IMR-90 (cell line): ENCODE results near the gene STMN3. TPM values are rescaled to one million over a fixed set of nuclear protein-coding genes. Genes with fewer than 3 reads are reported as not detected.

Source experiments
- ATAC-seq: fragments of 200-7000 bp; cut with Tn5 transposase; 2 replicates; pipeline ENCODE4 v1.9.1; 2020; ENCODE audit warnings: low read depth, mild to moderate bottlenecking, moderate library complexity
- BruUV-seq: library from RNA; stranded (reverse); fragments of 400-500 nt; replicated peaks from 2 replicates; lab custom pipeline; 2021; lab: Mats Ljungman, UMichigan
- CTCF ChIA-PET: fragments of 300-600 bp; formaldehyde crosslinking; extraction: SDS; loops from one replicate; lab custom pipeline; 2021; ENCODE audit warnings: antibody characterized with exemption; lab: Yijun Ruan, JAX
- POLR2A ChIA-PET: fragments of 300-600 bp; sonication (Branson Sonifier 250); formaldehyde crosslinking; loops from one replicate; lab custom pipeline; 2022; ENCODE audit warnings: antibody characterized with exemption; ENCODE audit not compliant: unreplicated experiment; lab: Charles Lee
- DNase-seq: peaks from one replicate; pipeline ENCODE4 v3.0.0; 2013
- H2AFZ ChIP-seq: replicated peaks from 2 replicates; pipeline ENCODE3; 2013; ENCODE audit warnings: low read length, mild to moderate bottlenecking; ENCODE audit not compliant: poor library complexity
- H2AK5ac ChIP-seq: 2 replicates; pipeline ENCODE4 v1.6.1; 2013; ENCODE audit warnings: low read depth, low read length, inconsistent platforms
- H2AK9ac ChIP-seq: replicated peaks from 2 replicates; pipeline ENCODE3; 2013; ENCODE audit warnings: mild to moderate bottlenecking, low read depth, low read length, moderate library complexity; ENCODE audit not compliant: poor library complexity
- H2BK120ac ChIP-seq: 2 replicates; pipeline ENCODE4 v1.6.1; 2013; ENCODE audit warnings: low read depth, low read length, inconsistent platforms
- H2BK15ac ChIP-seq: 3 replicates; pipeline ENCODE4 v1.6.1; 2013; ENCODE audit warnings: low read depth, low read length, inconsistent platforms
- H2BK20ac ChIP-seq: 2 replicates; pipeline ENCODE4 v1.6.1; 2013; ENCODE audit warnings: low read depth, mild to moderate bottlenecking, inconsistent platforms, low read length, moderate library complexity
- H2BK5ac ChIP-seq: 2 replicates; pipeline ENCODE4 v1.6.1; 2013; ENCODE audit warnings: mild to moderate bottlenecking, low read depth, low read length, inconsistent platforms; ENCODE audit not compliant: poor library complexity, severe bottlenecking
- H3K14ac ChIP-seq: replicated peaks from 2 replicates; pipeline ENCODE4 v1.6.1; 2013; ENCODE audit warnings: low read depth, low read length, inconsistent platforms
- H3K18ac ChIP-seq: 2 replicates; pipeline ENCODE4 v1.6.1; 2013; ENCODE audit warnings: low read depth, low read length, control low read depth
- H3K23ac ChIP-seq: 2 replicates; pipeline ENCODE4 v1.6.1; 2013; ENCODE audit warnings: low read depth, low read length, inconsistent platforms
- H3K27ac ChIP-seq: 2 replicates; pipeline ENCODE4 v1.5.1; 2013; ENCODE audit warnings: mild to moderate bottlenecking, control low read depth, low read length; ENCODE audit not compliant: insufficient read depth
- H3K27me3 ChIP-seq: 2 replicates; pipeline ENCODE4 v1.6.1; 2013; ENCODE audit warnings: low read length; ENCODE audit not compliant: control insufficient read depth, insufficient read depth
- H3K36me3 ChIP-seq: 2 replicates; pipeline ENCODE4 v1.6.1; 2013; ENCODE audit warnings: low read length, mixed read lengths; ENCODE audit not compliant: control insufficient read depth, insufficient read depth
- H3K4ac ChIP-seq: 2 replicates; pipeline ENCODE4 v1.6.1; 2013; ENCODE audit warnings: low read depth, low read length, inconsistent platforms
- H3K4me1 ChIP-seq: 2 replicates; pipeline ENCODE4 v1.6.1; 2013; ENCODE audit warnings: low read length, mixed read lengths; ENCODE audit not compliant: control insufficient read depth, insufficient read depth
- H3K4me2 ChIP-seq: 2 replicates; pipeline ENCODE4 v1.6.1; 2013; ENCODE audit warnings: low read depth, mild to moderate bottlenecking, control low read depth, low read length, moderate library complexity
- H3K4me3 ChIP-seq: 2 replicates; pipeline ENCODE4 v1.5.1; 2013; ENCODE audit warnings: low read depth, mild to moderate bottlenecking, control low read depth, low read length, moderate library complexity; ENCODE audit not compliant: insufficient read depth
- H3K56ac ChIP-seq: 2 replicates; pipeline ENCODE4 v1.6.1; 2013; ENCODE audit warnings: low read length, inconsistent platforms; ENCODE audit not compliant: insufficient read depth; ENCODE audit errors: extremely low read depth
- H3K79me1 ChIP-seq, 2 experiments: 2 replicates each; pipeline ENCODE4 v1.6.1; 2013; ENCODE audit warnings: low read length in 2 of 2, inconsistent platforms in 1 of 2, low read depth in 1 of 2
- H3K9ac ChIP-seq: 2 replicates; pipeline ENCODE4 v1.6.1; 2013; ENCODE audit warnings: low read depth, low read length, control low read depth
- H3K9me1 ChIP-seq: 2 replicates; pipeline ENCODE4 v1.6.1; 2013; ENCODE audit warnings: low read length, inconsistent platforms; ENCODE audit not compliant: insufficient read depth
- H3K9me3 ChIP-seq: 2 replicates; pipeline ENCODE4 v1.6.1; 2013; ENCODE audit warnings: low read length; ENCODE audit not compliant: control insufficient read depth, insufficient read depth
- H4K20me1 ChIP-seq: 2 replicates; pipeline ENCODE4 v1.6.1; 2013; ENCODE audit warnings: low read length, inconsistent platforms; ENCODE audit not compliant: insufficient read depth
- H4K5ac ChIP-seq: 2 replicates; pipeline ENCODE4 v1.6.1; 2013; ENCODE audit warnings: mild to moderate bottlenecking, low read depth, low read length, control low read depth
- H4K8ac ChIP-seq, 2 experiments: 2 replicates each; pipeline ENCODE4 v1.6.1; 2013; ENCODE audit warnings: low read depth in 2 of 2, low read length in 2 of 2, control low read depth in 1 of 2, inconsistent platforms in 1 of 2
- H4K91ac ChIP-seq: 2 replicates; pipeline ENCODE4 v1.6.1; 2013; ENCODE audit warnings: low read depth, low read length, inconsistent platforms; ENCODE audit not compliant: insufficient read depth
- BHLHE40 ChIP-seq: fragments of 150-350 bp; IDR thresholded peaks from 2 replicates; pipeline ENCODE4 v1.6.1; 2016; ENCODE audit warnings: mild to moderate bottlenecking, low read depth, low read length
- CEBPB ChIP-seq: IDR thresholded peaks from 2 replicates; pipeline ENCODE4 v1.6.1; 2012; ENCODE audit warnings: low read depth, low read length, improper control_type of control experiment
- CHD1 ChIP-seq: IDR thresholded peaks from 2 replicates; pipeline ENCODE4 v1.6.1; 2012; ENCODE audit warnings: low read depth, low read length, improper control_type of control experiment
- FOS ChIP-seq: fragments of 150-350 bp; IDR thresholded peaks from 2 replicates; pipeline ENCODE4 v1.6.1; 2016; ENCODE audit warnings: low read depth, low read length
- MAFK ChIP-seq: IDR thresholded peaks from 2 replicates; pipeline ENCODE4 v1.6.1; 2012; ENCODE audit warnings: low read depth, low read length, improper control_type of control experiment
- MAZ ChIP-seq: IDR thresholded peaks from 2 replicates; pipeline ENCODE4 v1.6.1; 2012; ENCODE audit warnings: low read depth, mild to moderate bottlenecking, low read length, improper control_type of control experiment, moderate library complexity, borderline replicate concordance
- MXI1 ChIP-seq: IDR thresholded peaks from 2 replicates; pipeline ENCODE4 v1.6.1; 2012; ENCODE audit warnings: low read depth, mild to moderate bottlenecking, low read length, moderate library complexity, borderline replicate concordance
- NFE2L2 ChIP-seq: fragments of 150-350 bp; IDR thresholded peaks from 2 replicates; pipeline ENCODE4 v1.6.1; 2016; ENCODE audit warnings: low read depth, mild to moderate bottlenecking, low read length
- POLR2A ChIP-seq: IDR thresholded peaks from 2 replicates; pipeline ENCODE4 v1.6.1; 2012; ENCODE audit warnings: mild to moderate bottlenecking, low read depth, low read length
- RAD21 ChIP-seq: IDR thresholded peaks from 2 replicates; pipeline ENCODE4 v1.6.1; 2012; ENCODE audit warnings: low read length, improper control_type of control experiment
- RCOR1 ChIP-seq: IDR thresholded peaks from 2 replicates; pipeline ENCODE4 v1.6.1; 2012; ENCODE audit warnings: mild to moderate bottlenecking, low read length, improper control_type of control experiment; ENCODE audit not compliant: insufficient replicate concordance
- SMC3 ChIP-seq: fragments of 150-350 bp; IDR thresholded peaks from 2 replicates; pipeline ENCODE4 v1.6.1; 2016; ENCODE audit warnings: low read depth, mild to moderate bottlenecking, antibody characterized with exemption, low read length, moderate library complexity
- WGBS, 2 experiments: methylation state at CpG; one replicate each; pipeline versions ENCODE4 v1.1.5 to v1.1.7; 2013; ENCODE audit warnings: missing lambda C conversion rate in 2 of 2; ENCODE audit not compliant: insufficient read length in 1 of 2; ENCODE audit errors: extremely low coverage in 2 of 2; 5-methylcytosine and 5-hydroxymethylcytosine counted together
- dilution Hi-C: fragments of 300-500 bp; cut with HindIII; formaldehyde crosslinking; loops from one replicate; pipeline ENCODE4 v1.14.3; 2018; ENCODE audit warnings: low sequenced_read_pairs; ENCODE audit not compliant: unreplicated experiment
- in situ Hi-C: fragments of 300-500 bp; cut with MboI; formaldehyde crosslinking; loops from 3 replicates; pipeline ENCODE4 v1.14.3; 2019; ENCODE audit warnings: low sequenced_read_pairs, inconsistent platforms, mixed read lengths
- intact Hi-C: fragments of 100-400 bp; cut with micrococcal nuclease; formaldehyde crosslinking; loops from 2 replicates; pipeline ENCODE4 v1.10.0; 2022
- polyA plus RNA-seq, 3 experiments: library from polyadenylated mRNA; depleted of rRNA; stranded (reverse); fragments of >200 nt; gene quantifications; 2 replicates each; pipeline ENCODE4 v1.2.3, GENCODE V29; 2012; ENCODE audit warnings: low replicate concordance in 1 of 3
- total RNA-seq: library from RNA; depleted of rRNA; stranded (reverse); fragments of >200 nt; gene quantifications from 2 replicates; pipeline ENCODE4 v1.2.3, GENCODE V29; 2012
- TF ChIP-seq, protein P1 (sequence below): fragments of 150-350 bp; IDR thresholded peaks from 2 replicates; pipeline ENCODE4 v1.6.1; 2016; ENCODE audit warnings: low read depth, mild to moderate bottlenecking, low read length, moderate library complexity, borderline replicate concordance
- TF ChIP-seq, protein P2 (sequence below): fragments of 150-350 bp; IDR thresholded peaks from 2 replicates; pipeline ENCODE4 v1.6.1; 2017; ENCODE audit warnings: mild to moderate bottlenecking, antibody characterized with exemption, low read length, low read depth

Gene STMN3
- total and polyA plus RNA-seq, 2 of the 4 experiments (the other 2 are of a cell fraction), result 20.3 to 62.3 TPM

DNA sequence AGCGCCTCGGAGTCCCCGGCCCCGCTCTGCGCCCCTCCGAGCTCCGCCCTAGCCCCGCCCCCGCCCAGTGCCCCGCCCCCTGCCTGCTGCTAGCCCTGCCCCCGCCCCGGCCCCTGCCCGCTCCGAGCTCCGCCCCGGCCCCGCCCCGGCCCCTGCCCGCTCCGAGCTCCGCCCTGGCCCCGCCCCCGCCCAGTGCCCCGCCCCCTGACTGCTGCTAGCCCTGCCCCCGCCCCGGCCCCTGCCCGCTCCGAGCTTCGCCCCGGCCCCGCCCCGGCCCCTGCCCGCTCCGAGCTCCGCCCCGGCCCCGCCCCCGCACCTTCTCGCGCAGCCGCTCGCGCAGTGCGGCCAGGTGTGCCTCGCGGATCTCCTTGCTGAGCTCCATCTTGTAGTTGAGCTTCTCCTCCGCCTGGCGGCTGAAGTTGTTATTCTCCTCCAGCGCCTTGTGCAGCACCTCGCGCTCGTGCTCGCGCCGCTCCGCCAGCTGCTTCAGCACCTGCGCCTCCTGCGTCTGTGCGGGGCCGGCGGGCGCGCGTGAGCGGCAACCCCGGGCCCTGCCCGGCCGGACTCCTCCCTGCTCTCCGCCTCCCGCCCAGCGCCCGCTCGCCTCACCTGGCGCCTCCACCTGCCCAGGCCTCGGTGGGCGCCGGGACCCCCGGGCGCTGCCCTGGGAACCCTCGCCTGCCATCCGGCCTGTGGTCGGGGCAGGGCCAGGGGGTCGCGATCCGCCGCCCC is 11.3 kb downstream of the STMN3 start (continued):
- TF ChIP-seq RAD21 (peak; percentile 26; the same call in 1 of the 2 replicates), POLR2A (no peak)

DNA sequence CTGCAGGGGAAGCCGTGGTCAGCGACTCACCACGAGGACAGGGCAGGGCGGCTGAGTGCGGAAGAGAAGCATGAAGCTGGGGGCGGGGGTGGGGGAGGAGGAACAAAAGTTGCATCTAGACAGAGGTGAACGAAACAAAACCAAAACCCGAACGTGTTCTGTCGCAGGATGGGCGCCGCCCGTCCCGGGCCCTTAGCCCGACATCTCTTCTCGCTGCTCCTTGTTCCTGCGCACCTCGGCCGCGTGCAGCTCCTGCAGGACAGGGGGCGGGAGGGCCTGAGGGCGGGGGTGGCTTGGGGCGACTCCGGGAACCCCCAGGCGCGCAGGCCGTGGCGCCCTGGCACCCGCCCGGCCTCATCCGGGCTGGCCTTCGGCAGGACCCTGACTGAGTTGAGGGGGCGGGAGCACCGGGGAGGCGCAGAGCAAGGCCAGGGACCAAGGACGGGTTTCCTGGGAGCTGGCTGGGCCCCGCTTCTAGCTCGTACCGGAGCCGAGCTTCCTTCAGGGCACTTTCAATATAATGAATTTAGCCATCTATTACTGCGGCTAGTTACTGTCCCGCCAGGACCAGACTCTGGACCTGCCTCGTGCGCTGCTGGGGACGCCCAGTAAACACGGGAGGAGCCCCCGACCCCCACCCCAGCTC is 12.0 kb downstream of the STMN3 start:
- Histone ChIP-seq H3K4me3 (peak overlapping the region; percentile 70), H3K56ac (no peak overlapping the region), H4K91ac (no peak overlapping the region), H3K14ac (no peak overlapping the region), H3K18ac (no peak overlapping the region), H4K20me1 (peaks cover 3% of the 10 kb centered on the region; the same call in 1 of the 2 replicates), H3K36me3 (no peaks in the 10 kb centered on the region), H2BK15ac (no peak overlapping the region), H3K23ac (no peak overlapping the region), H3K27ac (peak overlapping the region; percentile 56), H3K9ac (peak overlapping the region; percentile 68), H3K27me3 (no peaks in the 10 kb centered on the region), H4K5ac (peak overlapping the region; percentile 16; the same call in 1 of the 2 replicates), H4K8ac (peak overlapping the region in 1 of 2 experiments; percentile 82; a peak in 1 of 4 replicates), H3K4me1 (peaks cover 2% of the 10 kb centered on the region; the same call in 1 of the 2 replicates), H2AK5ac (peak overlapping the region; percentile 85; the same call in 1 of the 2 replicates), H2BK120ac (no peak overlapping the region), H3K4ac (0 out of 2 replicates have a peak overlapping the region, but pooled peaks have one; percentile 2), H3K79me1 (no peaks in the 10 kb centered on the region; a peak in 1 of 4 replicates), H3K9me1 (no peaks in the 10 kb centered on the region), H2AFZ (peak overlapping the region; percentile 91), H2BK20ac (no peak overlapping the region), H2BK5ac (peak overlapping the region; percentile 13), H3K4me2 (peak overlapping the region; percentile 92), H2AK9ac (no peak overlapping the region), H3K9me3 (no peaks in the 10 kb centered on the region)
- no TSS peak for BruUV-seq
- ATAC-seq, result peak; percentile 66
- 0% methylated on average over 3 of the region's 47 CpGs; no CpG with 5 or more reads in 1 of the 2 experiments for WGBS, 2 experiments
- dilution Hi-C loops (no loop called here), in situ Hi-C loops (no loop called here), intact Hi-C loops (no loop called here)
- POLR2A ChIA-PET, result interaction anchor here (0.5 kb wide), 1 partner anchor 69 kb away, joined by 5 read pairs; no protein-coding TSS in a partner anchor
- CTCF ChIA-PET, result no interaction called here
- DNase-seq, result no peak
- TF ChIP-seq RCOR1 (no peak), SMC3 (no peak), MXI1 (no peak), NFE2L2 (no peak), FOS (no peak), CHD1 (no peak), MAZ (no peak), RAD21 (no peak), MAFK (no peak), CEBPB (no peak), BHLHE40 (no peak)
- TF ChIP-seq, protein P1, sequence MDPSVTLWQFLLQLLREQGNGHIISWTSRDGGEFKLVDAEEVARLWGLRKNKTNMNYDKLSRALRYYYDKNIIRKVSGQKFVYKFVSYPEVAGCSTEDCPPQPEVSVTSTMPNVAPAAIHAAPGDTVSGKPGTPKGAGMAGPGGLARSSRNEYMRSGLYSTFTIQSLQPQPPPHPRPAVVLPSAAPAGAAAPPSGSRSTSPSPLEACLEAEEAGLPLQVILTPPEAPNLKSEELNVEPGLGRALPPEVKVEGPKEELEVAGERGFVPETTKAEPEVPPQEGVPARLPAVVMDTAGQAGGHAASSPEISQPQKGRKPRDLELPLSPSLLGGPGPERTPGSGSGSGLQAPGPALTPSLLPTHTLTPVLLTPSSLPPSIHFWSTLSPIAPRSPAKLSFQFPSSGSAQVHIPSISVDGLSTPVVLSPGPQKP, result no peak
- TF ChIP-seq, protein P2, sequence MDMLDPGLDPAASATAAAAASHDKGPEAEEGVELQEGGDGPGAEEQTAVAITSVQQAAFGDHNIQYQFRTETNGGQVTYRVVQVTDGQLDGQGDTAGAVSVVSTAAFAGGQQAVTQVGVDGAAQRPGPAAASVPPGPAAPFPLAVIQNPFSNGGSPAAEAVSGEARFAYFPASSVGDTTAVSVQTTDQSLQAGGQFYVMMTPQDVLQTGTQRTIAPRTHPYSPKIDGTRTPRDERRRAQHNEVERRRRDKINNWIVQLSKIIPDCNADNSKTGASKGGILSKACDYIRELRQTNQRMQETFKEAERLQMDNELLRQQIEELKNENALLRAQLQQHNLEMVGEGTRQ, result no peak
